CMK (cell line): ENCODE data around the gene NIPBL.
"Not testable (repeated sequence)": the region's sequence is repeated elsewhere in the genome, so short reads cannot be mapped to it uniquely, and the experiment has no call there.

Source experiments
- DNase-seq: peaks from one replicate; pipeline ENCODE4 v3.0.0-alpha.2; 2010; ENCODE audit warnings: low read depth

The NIPBL gene

GRCh38 chr5:36879274-36880033, 2.9 kb downstream of the NIPBL start:
- no peak for DNase-seq

GRCh38 chr5:36880761-36881160, 4.2 kb downstream of the NIPBL start:
- no peak for DNase-seq

- no peak for DNase-seq
Observed at GRCh38 chr5:36881304-36881703, 4.7 kb downstream of the NIPBL start.

- no peak for DNase-seq
Observed at GRCh38 chr5:36881807-36882206, 5.2 kb downstream of the NIPBL start.

- DNase-seq: no peak
Observed at GRCh38 chr5:36882250-36882649, 5.7 kb downstream of the NIPBL start.

GRCh38 chr5:36883894-36884462, 7.4 kb downstream of the NIPBL start:
- DNase-seq: no peak

GRCh38 chr5:36885149-36885548, 8.6 kb downstream of the NIPBL start:
- no peak for DNase-seq

- DNase-seq: no peak
Observed at GRCh38 chr5:36885566-36886485, 9.3 kb downstream of the NIPBL start.

GRCh38 chr5:36886791-36887190, 10.2 kb downstream of the NIPBL start:
- DNase-seq: no peak

- no peak for DNase-seq
Observed at GRCh38 chr5:36887532-36887931, 11.0 kb downstream of the NIPBL start.

- DNase-seq: no peak
Observed at GRCh38 chr5:36888303-36888702, 11.7 kb downstream of the NIPBL start.

- DNase-seq: no peak
Observed at GRCh38 chr5:36889264-36889663, 12.7 kb downstream of the NIPBL start.

GRCh38 chr5:36891266-36891665, 14.7 kb downstream of the NIPBL start:
- DNase-seq: no peak

GRCh38 chr5:36892085-36892830, 15.7 kb downstream of the NIPBL start:
- DNase-seq: not testable (repeated sequence)

- no peak for DNase-seq
Observed at GRCh38 chr5:36894954-36895353, 18.4 kb downstream of the NIPBL start.

- DNase-seq: no peak
Observed at GRCh38 chr5:36896476-36896875, 19.9 kb downstream of the NIPBL start.

- DNase-seq: no peak
Observed at GRCh38 chr5:36897616-36898015, 21.0 kb downstream of the NIPBL start.

GRCh38 chr5:36899860-36900259, 23.3 kb downstream of the NIPBL start:
- DNase-seq: no peak

- no peak for DNase-seq
Observed at GRCh38 chr5:36900283-36900682, 23.7 kb downstream of the NIPBL start.

GRCh38 chr5:36901077-36901476, 24.5 kb downstream of the NIPBL start:
- DNase-seq: not testable (repeated sequence)

GRCh38 chr5:36901856-36902255, 25.3 kb downstream of the NIPBL start:
- DNase-seq: no peak

- no peak for DNase-seq
Observed at GRCh38 chr5:36902353-36902752, 25.8 kb downstream of the NIPBL start.
